GM23248 (cell line): Measurements from ENCODE around the gene LRRC55.

Experiments
- EZH2 ChIP-seq: fragments of 200-600 bp; sonication (generic); IDR thresholded peaks from 2 replicates; pipeline ENCODE4 v1.6.1; 2018; ENCODE audit warnings: antibody characterized with exemption, mild to moderate bottlenecking; ENCODE audit not compliant: insufficient read depth, poor library complexity, severe bottlenecking
- EZH2phosphoT487 ChIP-seq: fragments of 200-600 bp; sonication (generic); IDR thresholded peaks from 2 replicates; pipeline ENCODE4 v1.6.1; 2018; ENCODE audit warnings: antibody characterized with exemption, moderate library complexity, mild to moderate bottlenecking, low read depth; ENCODE audit not compliant: insufficient read depth

DNA sequence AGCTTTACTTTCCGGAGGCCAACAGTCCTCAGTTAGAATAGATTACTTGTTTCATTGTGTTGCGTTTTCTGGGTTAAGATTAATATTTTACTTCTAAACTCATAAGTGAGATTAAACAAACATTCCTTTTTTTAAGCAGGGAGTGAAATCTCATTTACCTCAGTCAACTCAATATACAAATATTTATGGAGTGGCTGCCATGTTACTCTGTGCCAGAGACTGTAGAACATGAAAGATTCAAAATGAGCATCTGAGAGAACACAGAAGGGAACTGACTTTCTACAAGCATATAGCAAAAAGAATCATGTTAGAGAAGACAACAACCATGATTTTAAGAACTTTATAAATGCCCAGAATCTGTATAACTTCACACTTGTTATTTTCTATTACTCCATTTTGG is 3.4 kb upstream of the LRRC55 start:
- TF ChIP-seq EZH2phosphoT487 (no peak), EZH2 (no peak)
